VCaP (cell line): ENCODE data around the gene IL1RL1.

Experiments
- H3K27ac ChIP-seq: fragments of 450-650 bp; 2 replicates; pipeline ENCODE4 v1.5.1; 2017
- CTCF ChIP-seq: fragments of 450-650 bp; conservative IDR thresholded peaks from 2 replicates; pipeline ENCODE4 v1.5.1; 2017; ENCODE audit warnings: mild to moderate bottlenecking, moderate library complexity

IL1RL1 gene

GRCh38 chr2:102350137-102350793 is 38.9 kb downstream of the IL1RL1 start:
- no peak overlapping the region for H3K27ac ChIP-seq
- no peak for TF ChIP-seq CTCF

GRCh38 chr2:102355526-102356380 is 44.4 kb downstream of the IL1RL1 start, which contains the start of gene IL18R1:
IL18R1 (plus strand) TSS chr2:102355796; CDS start chr2:102362661, 6,865 bp downstream.
- H3K27ac ChIP-seq, result peak within 1 kb of the TSS; percentile 57; the same call in 1 of the 2 replicates
- peak; percentile 93 for TF ChIP-seq CTCF

- H3K27ac ChIP-seq, result peak overlapping the region; percentile 57; the same call in 1 of the 2 replicates
- no peak for TF ChIP-seq CTCF
These were observed 45.0 kb downstream of the IL1RL1 start for GRCh38 chr2:102356381-102356712.

GRCh38 chr2:102356741-102357140 is 45.4 kb downstream of the IL1RL1 start:
- TF ChIP-seq CTCF, result no peak

GRCh38 chr2:102357937-102358336 is 46.6 kb downstream of the IL1RL1 start:
- TF ChIP-seq CTCF, result no peak
- no peak overlapping the region for H3K27ac ChIP-seq

More at GRCh38 chr2:102356741-102357140, 45.4 kb downstream of the IL1RL1 start:
- H3K27ac ChIP-seq, result no peak overlapping the region

- no peak overlapping the region for H3K27ac ChIP-seq
- TF ChIP-seq CTCF, result no peak
These were observed 47.1 kb downstream of the IL1RL1 start for GRCh38 chr2:102358496-102358895.

GRCh38 chr2:102359527-102359926 is 48.2 kb downstream of the IL1RL1 start:
- no peak overlapping the region for H3K27ac ChIP-seq
- no peak for TF ChIP-seq CTCF
